CD4-positive, alpha-beta T cell treated with Interleukin-17A for 1 hour (primary cell): ENCODE data around the gene TTN.

ENCODE experiments used
- DNase-seq: peaks from one replicate; pipeline ENCODE4 v3.0.0-alpha.2; 2020

TTN gene

DNA sequence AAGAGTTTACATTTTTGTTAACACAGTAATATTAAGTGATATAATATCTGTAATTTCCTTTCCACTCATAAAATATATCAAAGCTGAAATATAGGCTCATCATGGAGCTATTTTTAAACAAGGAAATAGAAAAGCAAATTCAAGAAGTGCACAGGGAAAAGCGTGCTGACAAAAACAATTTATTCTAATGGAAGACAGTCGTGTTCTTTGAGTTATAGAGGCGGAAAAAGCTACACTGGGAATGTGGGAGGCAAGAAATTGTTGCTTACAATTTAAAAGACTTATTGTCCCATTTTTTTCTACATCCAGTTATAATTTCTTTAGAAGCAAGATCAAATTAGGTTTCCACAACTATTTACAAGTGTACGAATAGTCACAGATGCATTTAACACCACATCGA, 3.2 kb upstream of the TTN start:
- DNase-seq: no peak

DNA sequence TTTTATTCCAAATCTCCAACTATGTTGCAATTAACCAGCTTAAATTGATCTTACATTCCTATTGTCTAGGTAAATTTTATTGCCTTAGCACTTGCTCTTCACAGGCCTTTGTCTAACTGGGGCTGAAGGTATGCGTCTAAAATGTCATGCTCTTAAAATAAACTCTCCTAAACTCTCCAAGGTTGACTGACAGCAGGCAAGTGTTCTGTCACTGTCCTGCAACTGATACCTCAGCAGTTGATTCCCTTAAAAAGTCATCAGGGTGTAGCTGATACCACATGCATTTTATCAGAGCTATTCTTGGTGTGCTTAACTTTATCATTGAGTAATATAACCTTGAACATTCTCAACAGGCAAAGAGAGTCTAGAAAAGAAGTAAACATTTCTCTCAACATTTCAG, 680 bp downstream of the TTN start:
- no peak for DNase-seq

- no peak for DNase-seq
These were observed 1.8 kb downstream of the TTN start for GRCh38 chr2:178805457-178805856.

GRCh38 chr2:178804791-178805190, 2.4 kb downstream of the TTN start:
- DNase-seq: no peak

DNA sequence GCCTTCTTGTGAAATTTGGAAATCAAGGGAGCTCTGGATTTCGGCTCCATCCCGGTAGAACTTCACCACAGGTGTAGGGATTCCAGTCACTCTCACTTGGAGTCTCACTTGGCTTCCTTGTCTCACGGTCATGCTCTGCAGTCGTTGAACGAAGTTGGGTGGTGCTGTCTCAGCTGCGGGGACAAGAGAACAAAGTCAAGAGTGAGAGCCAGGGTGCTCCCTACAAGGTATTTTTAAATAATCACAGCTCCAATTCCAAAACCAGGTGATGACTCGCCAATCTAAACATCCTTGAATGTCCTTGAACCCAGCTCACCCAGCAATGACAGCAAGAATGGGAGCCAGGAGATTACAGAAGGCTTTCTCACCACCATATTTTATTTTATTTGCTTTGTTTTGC, 6.7 kb downstream of the TTN start:
- no peak for DNase-seq

DNA sequence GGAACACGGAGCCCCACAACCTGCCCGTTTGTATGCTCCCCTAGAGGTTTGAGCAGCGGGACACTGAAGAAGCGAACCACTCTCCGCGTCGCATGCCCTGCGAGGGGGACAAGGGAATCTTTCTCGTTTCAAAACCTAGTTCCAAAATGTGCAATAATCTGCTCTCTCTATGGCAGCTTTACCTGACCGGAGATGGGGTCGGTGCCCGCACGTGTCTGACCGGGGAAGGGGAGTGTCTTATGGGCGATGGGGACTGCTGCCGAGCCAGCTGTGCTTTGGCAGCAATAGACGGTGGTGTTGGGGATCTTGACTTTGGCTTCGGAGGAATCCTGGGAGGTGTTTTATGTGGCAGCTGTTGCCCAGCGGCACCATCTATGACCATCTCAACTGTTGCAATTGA, 7.9 kb downstream of the TTN start:
- no peak for DNase-seq

GRCh38 chr2:178796079-178796677, 11.0 kb downstream of the TTN start:
- DNase-seq: peak; percentile 32

DNA sequence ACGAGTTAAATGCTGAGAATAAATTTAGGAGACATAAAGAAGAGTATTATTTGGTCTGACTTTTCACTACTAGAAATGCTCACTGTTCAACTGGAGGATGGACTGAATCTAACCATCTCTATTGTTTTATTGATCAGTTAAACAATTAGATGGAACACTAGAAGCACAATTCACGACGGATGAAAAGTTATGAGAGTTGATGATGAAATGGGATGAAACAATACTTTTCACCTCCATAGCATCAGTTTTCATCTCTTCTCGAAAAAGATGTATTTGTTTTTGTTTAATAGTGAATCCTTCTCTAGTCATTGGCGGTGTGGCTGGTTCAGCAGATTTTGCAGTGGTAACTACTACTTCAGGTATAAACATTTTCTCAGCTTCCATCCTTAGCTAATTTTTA, 19.3 kb downstream of the TTN start:
- DNase-seq: no peak

- DNase-seq: no peak
These were observed 20.1 kb downstream of the TTN start for GRCh38 chr2:178787155-178787554.

DNA sequence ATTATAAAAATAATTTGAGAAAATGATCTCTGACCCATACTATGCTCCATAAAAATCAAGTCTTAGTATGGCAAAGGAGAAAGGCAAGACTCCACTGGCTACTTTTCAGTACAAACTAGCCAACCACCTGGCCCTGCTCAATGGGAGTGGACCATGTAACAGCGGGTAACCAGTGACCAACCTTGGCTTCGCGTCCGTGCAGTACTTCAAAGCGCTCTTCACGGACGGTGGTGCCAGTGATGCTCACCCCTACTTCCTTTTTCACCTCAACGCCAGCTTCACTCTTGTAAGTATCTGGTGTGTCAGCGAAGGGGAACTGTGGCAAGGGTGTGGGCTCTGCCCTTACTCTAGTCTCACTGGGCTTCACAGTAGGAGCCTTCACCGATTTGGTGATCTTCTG, 23.3 kb downstream of the TTN start:
- DNase-seq: no peak

- no peak for DNase-seq
These were observed 25.0 kb downstream of the TTN start for GRCh38 chr2:178782236-178782635.

DNA sequence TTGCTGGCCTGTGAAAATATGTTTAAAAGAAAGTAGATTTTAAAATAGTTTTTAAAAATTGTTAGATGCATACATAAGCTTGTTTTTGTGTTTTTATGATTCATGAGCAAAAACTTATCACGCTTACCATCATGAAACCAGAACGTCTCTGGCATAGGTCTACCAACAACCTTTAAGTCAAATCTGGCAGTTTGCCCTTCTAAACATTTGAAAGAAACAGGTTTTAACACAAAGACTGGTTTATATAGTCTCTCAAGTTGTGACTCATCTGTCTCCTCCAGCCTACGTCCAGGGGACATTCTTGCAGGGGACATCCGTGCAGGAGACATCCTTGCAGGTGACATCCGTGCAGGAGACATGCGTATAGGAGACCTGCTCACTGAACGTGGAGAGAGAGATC, 29.6 kb downstream of the TTN start:
- no peak for DNase-seq

DNA sequence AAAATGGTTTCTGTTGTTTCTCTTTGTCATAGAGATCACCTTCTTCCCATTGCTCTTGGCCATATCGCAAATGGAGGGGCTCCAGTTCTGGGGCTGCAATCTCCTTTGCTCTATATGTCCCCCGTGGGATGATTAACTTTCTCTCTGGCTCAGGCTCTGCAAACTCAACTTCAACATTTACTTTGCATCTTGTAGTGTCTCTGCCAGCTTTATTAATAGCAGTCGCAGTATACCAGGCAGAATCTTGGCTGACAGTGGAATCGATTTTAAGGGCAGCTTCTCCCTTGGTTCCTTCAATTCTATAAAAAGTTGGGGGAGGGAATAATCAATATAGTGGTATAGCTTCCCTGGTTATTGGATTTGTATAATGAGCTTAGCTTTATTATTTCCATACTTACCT, 30.5 kb downstream of the TTN start:
- DNase-seq: no peak

DNA sequence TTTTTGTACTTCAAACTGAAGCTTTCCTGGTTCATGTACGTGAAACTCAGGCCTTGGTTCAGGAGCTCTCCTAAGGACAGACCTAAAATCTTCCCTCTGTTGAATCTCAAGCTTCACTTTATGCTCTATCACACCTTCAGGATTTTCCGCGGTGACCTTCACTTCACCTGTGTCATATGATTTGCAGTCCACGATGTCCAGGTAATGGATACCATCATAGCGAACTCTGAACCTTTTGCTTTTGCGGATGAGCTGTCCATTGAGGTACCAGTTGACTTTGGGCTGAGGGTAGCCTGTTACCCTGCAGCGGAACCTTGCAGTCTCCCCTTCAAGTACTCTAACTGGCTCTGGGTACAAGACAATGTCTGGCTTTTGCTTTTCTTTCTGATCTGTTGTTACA, 31.2 kb downstream of the TTN start:
- DNase-seq: no peak

DNA sequence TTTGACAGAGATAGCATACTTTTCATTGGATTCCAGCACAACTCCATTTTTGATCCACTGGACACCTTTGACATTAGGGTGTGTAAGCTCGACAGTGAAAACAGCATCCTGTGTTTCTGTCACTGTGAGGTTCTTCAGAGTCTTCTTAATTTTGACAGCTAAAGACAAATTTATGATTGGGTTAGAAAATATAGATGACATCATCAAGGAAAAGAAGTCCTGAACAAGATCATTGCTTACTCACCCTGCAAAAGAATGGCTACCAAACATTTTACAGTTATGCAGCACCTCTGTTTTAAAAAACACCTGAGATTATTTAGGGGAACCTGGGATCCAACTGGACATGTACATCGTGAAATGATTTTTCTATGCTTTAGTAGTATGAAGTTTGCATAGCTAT, 36.7 kb downstream of the TTN start:
- no peak for DNase-seq

GRCh38 chr2:178767094-178768060, 39.8 kb downstream of the TTN start:
- DNase-seq: no peak

DNA sequence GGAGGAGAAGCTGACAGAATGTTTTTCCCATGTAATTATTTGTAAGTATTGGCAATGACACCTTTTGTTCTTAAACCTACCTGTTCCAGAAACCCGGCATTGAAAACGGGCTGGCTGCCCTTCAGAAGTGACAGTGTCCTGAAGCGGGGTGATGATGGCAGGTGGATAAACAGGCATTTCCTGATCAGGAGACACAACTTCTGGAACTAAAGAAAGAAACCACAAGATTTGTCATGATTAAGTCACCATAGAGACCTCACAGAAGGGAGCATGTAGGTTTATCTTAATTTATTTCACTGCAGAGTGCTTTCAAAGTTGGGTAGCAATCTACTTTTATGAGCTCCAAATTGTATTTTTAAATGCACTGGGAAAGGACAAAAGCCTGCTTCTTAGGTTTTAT, 43.1 kb downstream of the TTN start:
- no peak for DNase-seq

- peak; percentile 42 for DNase-seq
These were observed 45.4 kb downstream of the TTN start for GRCh38 chr2:178761759-178762371.

DNA sequence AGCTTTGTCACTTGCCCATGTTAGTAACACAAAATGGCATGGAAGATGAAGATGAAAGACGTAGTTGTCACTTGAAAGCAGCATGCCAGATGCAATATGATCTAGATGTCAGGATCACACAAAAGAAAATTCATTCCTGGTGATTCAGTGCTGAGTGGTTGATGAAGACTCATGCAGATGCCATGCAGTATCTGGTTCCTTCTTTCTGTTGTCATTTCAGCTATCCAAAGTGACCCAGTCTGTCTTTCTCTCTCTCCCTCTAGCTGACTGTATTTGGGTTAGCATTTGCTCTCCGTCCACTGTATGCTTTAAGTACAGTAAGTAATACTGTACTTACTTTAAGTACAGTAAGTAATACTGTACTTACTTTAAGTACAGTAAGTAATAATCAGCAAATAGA, 50.4 kb downstream of the TTN start:
- no peak for DNase-seq

DNA sequence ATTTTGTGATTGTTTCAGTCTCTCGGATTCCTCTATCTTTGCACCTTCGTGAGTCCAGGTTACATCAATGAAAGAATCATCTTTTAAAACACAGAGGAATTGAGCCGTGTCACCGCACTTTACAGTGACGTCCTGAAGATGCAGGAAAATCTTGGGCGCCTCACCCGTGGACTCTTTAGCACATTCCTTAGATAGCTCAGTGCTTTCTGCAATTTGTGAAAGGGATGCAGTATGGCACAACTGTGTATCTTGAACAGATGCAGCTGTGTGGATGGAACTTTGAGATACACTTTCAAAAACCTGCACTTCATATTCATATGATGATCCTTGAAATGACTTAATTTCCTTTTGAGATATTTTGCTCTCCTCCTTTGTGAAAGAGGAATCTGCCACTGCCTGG, 50.9 kb downstream of the TTN start:
- no peak for DNase-seq

DNA sequence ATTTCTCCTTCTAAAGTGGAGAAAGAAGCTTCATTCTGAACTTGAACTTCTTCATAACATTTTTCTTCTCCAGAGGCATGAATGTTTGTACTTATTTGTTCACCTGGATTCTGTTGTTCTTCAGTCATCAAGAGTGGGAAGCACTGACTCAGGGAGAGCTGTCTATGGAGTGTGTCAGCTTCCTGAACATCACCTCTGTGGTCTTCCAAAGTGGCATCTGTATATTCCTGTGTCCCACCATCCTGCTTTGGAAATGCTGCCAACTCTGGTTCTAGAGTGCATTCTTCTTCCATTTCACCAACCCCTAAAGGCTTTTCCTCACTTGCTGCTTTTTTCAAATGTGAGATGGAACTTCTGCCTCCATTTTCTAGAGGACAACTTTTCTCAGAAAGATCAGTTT, 59.5 kb downstream of the TTN start:
- no peak for DNase-seq

GRCh38 chr2:178734518-178734917, 72.7 kb downstream of the TTN start:
- no peak for DNase-seq

DNA sequence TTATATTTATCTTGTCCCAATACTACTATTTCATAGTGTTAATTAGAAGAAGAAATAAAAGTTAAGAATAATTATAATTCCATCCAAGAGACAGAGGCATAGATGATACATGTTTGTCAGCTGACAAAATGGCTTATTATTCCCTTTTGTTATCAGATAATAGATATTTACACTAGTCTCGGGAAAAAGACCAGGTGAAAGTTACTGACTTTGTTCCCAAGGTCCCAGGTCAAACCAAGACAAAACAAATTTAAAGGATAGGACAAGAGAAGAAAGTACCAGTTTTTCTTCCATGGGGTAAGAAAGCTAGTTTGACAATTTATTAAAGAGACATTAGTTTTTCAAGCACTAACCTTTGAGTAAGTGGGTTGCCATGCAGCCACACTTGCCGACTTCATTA, 73.2 kb downstream of the TTN start:
- no peak for DNase-seq

- no peak for DNase-seq
These were observed 74.3 kb downstream of the TTN start for GRCh38 chr2:178732913-178733312.
